Astrocyte (in vitro differentiated cells and primary cell): Measurements from ENCODE around the gene LRRC18.

Experiments used
- CTCF ChIP-seq: IDR thresholded peaks from 2 replicates; pipeline ENCODE4 v1.5.1; 2011; ENCODE audit warnings: low read depth, mild to moderate bottlenecking, inconsistent platforms, low read length, moderate library complexity; ENCODE audit not compliant: insufficient read depth
- EZH2 ChIP-seq: IDR thresholded peaks from 2 replicates; pipeline ENCODE4 v1.6.1; 2012; ENCODE audit warnings: mild to moderate bottlenecking, low read length, inconsistent platforms; ENCODE audit not compliant: insufficient read depth

- TF ChIP-seq CTCF (no peak), EZH2 (no peak)
Observed at GRCh38 chr10:48878091-48878490, 61.5 kb downstream of the LRRC18 start.
